Measurements from ENCODE around the gene CHIT1. TPM values are rescaled to one million over a fixed set of nuclear protein-coding genes. Genes with fewer than 3 reads are reported as not detected.

Gene CHIT1
- total and polyA plus RNA-seq, 2 of the 8 experiments (the other 6 are each of a cell fraction or from before 2014, with no cell fraction given), result not detected

DNA sequence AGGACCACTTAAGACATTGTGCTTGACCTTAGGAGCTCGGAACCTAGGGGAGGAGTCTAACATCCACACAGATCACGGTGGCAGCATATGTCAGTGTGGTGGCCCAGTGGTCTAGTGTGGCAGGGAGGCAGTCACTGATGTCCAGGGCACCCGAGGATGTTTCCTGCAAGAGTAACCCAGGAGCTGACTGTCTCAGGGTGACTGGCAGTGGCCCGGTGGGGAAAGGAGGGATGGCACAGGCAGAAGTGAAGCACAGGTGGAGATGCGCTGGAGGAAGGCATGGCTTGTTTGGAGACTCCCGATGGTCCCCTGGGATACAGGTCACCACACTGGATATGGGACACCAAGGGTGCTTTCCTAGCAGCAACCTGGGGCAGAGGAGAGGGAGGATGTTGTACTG lies 16.3 kb downstream of the CHIT1 start:
- H3K4me1 ChIP-seq (replicated peaks in 1 of 4; ENCODE audit: control insufficient read depth in 3 of 4, insufficient read depth in 4 of 4, low read length in 3 of 4), result peaks cover 0 to 12% (median 11%) of the 10 kb centered on the region in 4 experiments; a peak in 6 of 7 replicates
- H2AFZ ChIP-seq (ENCODE audit: low read length), result no peak overlapping the region
- no peak overlapping the region for H4K5ac ChIP-seq (ENCODE audit: insufficient read length, low read depth, low read length)
- 88% methylated on average over 6 of the region's 6 CpGs; no CpG with 5 or more reads in 1 of the 2 experiments for WGBS, 2 experiments (ENCODE audit: extremely low coverage in 1 of 2, insufficient coverage in 1 of 2, insufficient read length in 1 of 2, insufficient replicate concordance in 2 of 2, low coverage in 1 of 2, low lambda C conversion rate in 2 of 2, missing lambda C conversion rate in 1 of 2)
- H3K4ac ChIP-seq (replicated peaks; ENCODE audit: insufficient read length, low read depth, low read length), result no peak overlapping the region
- H3K4me2 ChIP-seq (ENCODE audit: insufficient read depth in 1 of 2, low read depth in 2 of 2, low read length in 2 of 2), result no peak overlapping the region
- no peak overlapping the region for H3K4me3 ChIP-seq (ENCODE audit: extremely low read depth in 1 of 4, insufficient read depth in 2 of 4, low read depth in 3 of 4, low read length in 4 of 4)
- no peaks in the 10 kb centered on the region for H3K79me1 ChIP-seq (ENCODE audit: low read depth, low read length)
- H2BK5ac ChIP-seq (ENCODE audit: low read depth, low read length), result no peak overlapping the region
- no peak for FAIRE-seq
- H3K23ac ChIP-seq (ENCODE audit: insufficient read length), result no peak overlapping the region
- H3K56ac ChIP-seq (replicated peaks; ENCODE audit: insufficient read length, low read depth, low read length), result no peak overlapping the region
- no peaks in the 10 kb centered on the region for H3K23me2 ChIP-seq (ENCODE audit: low read depth, low read length)
- H2BK20ac ChIP-seq (ENCODE audit: low read length), result no peak overlapping the region
- no peak overlapping the region for H2BK12ac ChIP-seq (ENCODE audit: low read depth, low read length)
- H2BK15ac ChIP-seq (ENCODE audit: low read length), result no peak overlapping the region
- no peak overlapping the region for H2BK120ac ChIP-seq (replicated peaks; ENCODE audit: low read depth, low read length)
- no peaks in the 10 kb centered on the region for H3K79me2 ChIP-seq (ENCODE audit: control insufficient read depth in 1 of 2, insufficient read depth in 2 of 2, low read length in 2 of 2)
- H3K14ac ChIP-seq (ENCODE audit: insufficient read length), result no peak overlapping the region
- H2AK5ac ChIP-seq (ENCODE audit: low read depth, low read length), result no peak overlapping the region
- no peak overlapping the region for H3K27ac ChIP-seq (ENCODE audit: low read depth, low read length)
- no peaks in the 10 kb centered on the region for H3K27me3 ChIP-seq (replicated peaks in 1 of 4; ENCODE audit: control insufficient read depth in 3 of 4, extremely low read depth in 1 of 4, insufficient read depth in 3 of 4, low read length in 3 of 4)
- H4K20me1 ChIP-seq (replicated peaks in 1 of 2; ENCODE audit: control insufficient read depth in 1 of 2, insufficient read depth in 2 of 2, low read length in 2 of 2), result no peaks in the 10 kb centered on the region
- no peaks in the 10 kb centered on the region for H3K36me3 ChIP-seq (ENCODE audit: control insufficient read depth in 2 of 4, insufficient read depth in 4 of 4, low read length in 3 of 4)
- no peak for DNase-seq (ENCODE audit: low read depth in 1 of 2, low spot score in 2 of 2)
- H4K8ac ChIP-seq (ENCODE audit: extremely low read depth, insufficient read depth, low read length), result no peak overlapping the region
- ChIA-PET CTCF (ENCODE audit: partially characterized antibody) (interaction anchor here (0.5 to 18.1 kb wide), 16 partner anchors 9 to 178 kb away, joined by 3 to 479 read pairs (median 7); partner anchors contain the start of genes ADORA1 and MYOG), POLR2A (ENCODE audit: partially characterized antibody) (no interaction called here)
- no peaks in the 10 kb centered on the region for H3K9me3 ChIP-seq (ENCODE audit: insufficient read depth in 2 of 2, low read depth in 1 of 2, low read length in 1 of 2)
- H3K9ac ChIP-seq (replicated peaks in 1 of 4; ENCODE audit: extremely low read depth in 1 of 4, low read depth in 3 of 4, low read length in 3 of 4), result peak overlapping the region in 1 of 4 experiments; percentile 25; a peak in 1 of 7 replicates
- no peak overlapping the region for H3K18ac ChIP-seq (ENCODE audit: extremely low read depth, low read length)
- no peak overlapping the region for H4K91ac ChIP-seq (replicated peaks; ENCODE audit: insufficient read length, low read length)
- TF ChIP-seq ATF2 (IDR thresholded peaks at IDR 0.05; ENCODE audit: low read length), result no peak
- no peak for TF ChIP-seq ZNF274 (IDR thresholded peaks at IDR 0.05; ENCODE audit: borderline replicate concordance, extremely low read depth, low read length)
- no peak for TF ChIP-seq USF2 (IDR thresholded peaks at IDR 0.05; ENCODE audit: low read length)
- TF ChIP-seq ASH2L (IDR thresholded peaks at IDR 0.05; ENCODE audit: low read length), result no peak
- TF ChIP-seq GABPA (IDR thresholded peaks at IDR 0.05; ENCODE audit: borderline replicate concordance, insufficient read depth, low read length), result no peak
- no peak for TF ChIP-seq PHF8 (conservative IDR thresholded peaks at IDR 0.05; ENCODE audit: low read depth, low read length)
- TF ChIP-seq KDM4A (IDR thresholded peaks at IDR 0.05; ENCODE audit: low read depth, low read length, severe bottlenecking), result no peak
- no peak for TF ChIP-seq CBX5 (IDR thresholded peaks at IDR 0.05; ENCODE audit: low read depth, low read length)
- TF ChIP-seq SP4 (IDR thresholded peaks at IDR 0.05; ENCODE audit: low read length), result no peak
- no peak for TF ChIP-seq HDAC2 (IDR thresholded peaks at IDR 0.05; ENCODE audit: borderline replicate concordance in 1 of 2, low read depth in 2 of 2, low read length in 2 of 2)
- TF ChIP-seq POLR2AphosphoS5 (IDR thresholded peaks at IDR 0.05; ENCODE audit: low read depth, low read length), result no peak

Data from H1 (cell line).